K562 treated with DMSO at 1 percent for 24 hours (cell line): Measurements from ENCODE around the gene TPRX2. TPM values are rescaled to one million over a fixed set of nuclear protein-coding genes. Genes with fewer than 3 reads are reported as not detected.

Source experiments
- total RNA-seq: library from RNA; unstranded; fragments of 300-600 nt; gene quantifications from 2 replicates; pipeline ENCODE4 v1.2.3, GENCODE V29; 2022; ENCODE audit warnings: low read depth; ENCODE audit not compliant: insufficient read depth

The TPRX2 gene, protein sequence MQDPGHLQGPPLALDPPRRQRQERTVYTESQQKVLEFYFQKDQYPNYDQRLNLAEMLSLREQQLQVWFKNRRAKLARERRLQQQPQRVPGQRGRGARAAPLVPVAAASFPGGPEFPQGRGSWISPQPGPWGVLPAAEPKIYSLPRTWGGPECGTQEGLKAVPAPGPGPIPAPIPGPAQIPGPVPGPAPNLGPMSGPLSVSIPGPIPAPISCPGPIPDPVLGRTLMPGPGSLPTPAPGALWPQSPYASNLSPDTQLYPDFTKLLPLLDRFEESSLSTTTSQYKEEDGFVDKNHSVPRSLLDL
- total RNA-seq = not detected in 2 replicates

GRCh38 chr19:47858646-47859285, at the start of gene TPRX2:
TSS of gene TPRX2 (plus strand) at chr19:47859235. CDS start at chr19:47859247, 12 bp downstream.

GRCh38 chr19:47821460-47822020, 37.5 kb upstream of the TPRX2 start, which contains the start of gene CRX:
TSS of gene CRX (plus strand) at chr19:47821937. CDS start at chr19:47834444, 12,507 bp downstream.

GRCh38 chr19:47886010-47886559, 27.1 kb downstream of the TPRX2 start, which contains the start of gene SULT2A1:
TSS of gene SULT2A1 (minus strand) at chr19:47886315. CDS start at chr19:47886257, 58 bp downstream.

Other genes starting within 250 kb of the TPRX2 start
- 51.1 and 52.3 TPM in 2 replicates for gene EHD2, start 145.8 kb upstream of the TPRX2 start, total RNA-seq
- 1,097 and 1,125 TPM in 2 replicates for gene NOP53, start 113.7 kb upstream of the TPRX2 start, total RNA-seq
- gene SELENOW, start 80.5 kb upstream of the TPRX2 start, total RNA-seq = 118 and 139 TPM in 2 replicates
- gene TPRX1, start 54.7 kb upstream of the TPRX2 start, total RNA-seq = not detected in 2 replicates
- gene CRX, start 37.3 kb upstream of the TPRX2 start, total RNA-seq = not detected in 2 replicates
- 0.13 TPM in 1 of 2 replicates, not detected in the other for gene SULT2A1, start 27.1 kb downstream of the TPRX2 start, total RNA-seq
- gene BSPH1, start 132.9 kb downstream of the TPRX2 start, total RNA-seq = not detected in 2 replicates
- 1.3 TPM in 1 of 2 replicates, not detected in the other for gene ELSPBP1, start 135.4 kb downstream of the TPRX2 start, total RNA-seq
- not detected in 2 replicates for gene CABP5, start 184.8 kb downstream of the TPRX2 start, total RNA-seq